ENCODE data around the gene RNF217. TPM values are rescaled to one million over a fixed set of nuclear protein-coding genes. Genes with fewer than 3 reads are reported as not detected.

The RNF217 gene
- total RNA-seq, 1 donor from 2014 or later = not detected

- intact Hi-C loops (cut with micrococcal nuclease) = no loop called here
- ChIA-PET CTCF (no interaction called here), POLR2A (no interaction called here)
- no peaks in the 10 kb centered on the region for H3K9me3 Mint-ChIP-seq
- H3K4me1 Mint-ChIP-seq = no peaks in the 10 kb centered on the region
- ATAC-seq (ENCODE audit: low read depth) = no peak
- no peaks in the 10 kb centered on the region for H3K36me3 Mint-ChIP-seq (ENCODE audit: low read depth)
- DNase-seq = no peak
- H3K27ac Mint-ChIP-seq = no peak overlapping the region
- no peaks in the 10 kb centered on the region for H3K27me3 Mint-ChIP-seq
- TF ChIP-seq CTCF (IDR thresholded peaks at IDR 0.05) = no peak
- no peak overlapping the region for H3K4me3 Mint-ChIP-seq
Observed at GRCh38 chr6:124989136-124989983, 27.1 kb downstream of the RNF217 start.

DNA sequence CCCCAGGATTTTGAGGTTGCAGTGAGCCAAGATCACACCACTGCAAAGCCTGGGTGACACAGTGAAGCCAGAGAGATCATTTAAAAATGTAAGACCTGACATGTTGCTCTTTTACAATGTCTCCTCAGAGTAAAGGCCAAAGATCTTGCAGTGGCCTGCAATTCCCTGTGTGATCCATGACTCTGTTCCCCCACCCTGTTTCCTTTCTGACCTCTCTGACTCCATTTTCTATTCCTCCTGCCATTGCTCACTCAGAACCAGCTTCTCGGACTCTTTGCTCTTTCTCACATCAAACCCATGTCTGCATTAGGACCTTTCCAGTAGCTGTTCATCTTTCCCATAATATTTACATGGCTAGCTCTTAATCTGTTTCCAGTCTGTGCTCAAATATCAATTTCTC, 28.8 kb downstream of the RNF217 start:
- no peak overlapping the region for H3K4me3 Mint-ChIP-seq
- H3K9me3 Mint-ChIP-seq = no peaks in the 10 kb centered on the region
- ChIA-PET POLR2A (no interaction called here), CTCF (no interaction called here)
- DNase-seq (no peak), ATAC-seq (ENCODE audit: low read depth) (no peak)
- intact Hi-C loops (cut with micrococcal nuclease) = no loop called here
- H3K36me3 Mint-ChIP-seq (ENCODE audit: low read depth) = no peaks in the 10 kb centered on the region
- H3K27ac Mint-ChIP-seq = no peak overlapping the region
- TF ChIP-seq CTCF (IDR thresholded peaks at IDR 0.05) = no peak
- H3K27me3 Mint-ChIP-seq = no peaks in the 10 kb centered on the region
- no peaks in the 10 kb centered on the region for H3K4me1 Mint-ChIP-seq

GRCh38 chr6:124991764-124992295, 29.6 kb downstream of the RNF217 start:
- H3K27ac Mint-ChIP-seq = no peak overlapping the region
- no peaks in the 10 kb centered on the region for H3K4me1 Mint-ChIP-seq
- H3K27me3 Mint-ChIP-seq = no peaks in the 10 kb centered on the region
- ChIA-PET CTCF (no interaction called here), POLR2A (no interaction called here)
- no peak for TF ChIP-seq CTCF (IDR thresholded peaks at IDR 0.05)
- H3K36me3 Mint-ChIP-seq (ENCODE audit: low read depth) = no peaks in the 10 kb centered on the region
- ATAC-seq (ENCODE audit: low read depth) (no peak), DNase-seq (no peak)
- intact Hi-C loops (cut with micrococcal nuclease) = no loop called here
- no peak overlapping the region for H3K4me3 Mint-ChIP-seq
- H3K9me3 Mint-ChIP-seq = no peaks in the 10 kb centered on the region

DNA sequence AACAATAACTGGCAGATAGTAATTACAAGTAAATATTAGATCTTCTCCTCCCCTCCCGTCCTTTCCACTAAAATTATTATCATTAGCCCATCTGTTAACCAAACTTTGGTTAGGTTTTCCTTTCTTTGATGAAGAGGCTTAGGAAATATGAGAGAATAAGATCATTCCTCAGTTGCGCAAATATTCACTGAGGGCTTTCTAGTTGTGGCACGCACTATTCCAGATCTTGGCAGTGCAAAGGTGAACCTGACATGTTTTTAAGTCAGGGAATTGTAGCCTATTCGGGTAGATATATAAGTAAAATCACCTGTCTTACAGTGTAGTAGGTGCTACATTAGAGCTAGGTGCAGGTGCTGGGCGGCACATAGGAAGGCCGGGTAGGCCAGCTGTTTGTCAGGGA, 31.1 kb downstream of the RNF217 start:
- H3K27me3 Mint-ChIP-seq = no peaks in the 10 kb centered on the region
- no peak overlapping the region for H3K4me3 Mint-ChIP-seq
- H3K27ac Mint-ChIP-seq = no peak overlapping the region
- H3K36me3 Mint-ChIP-seq (ENCODE audit: low read depth) = no peaks in the 10 kb centered on the region
- ChIA-PET CTCF (no interaction called here), POLR2A (no interaction called here)
- intact Hi-C loops (cut with micrococcal nuclease) = no loop called here
- H3K9me3 Mint-ChIP-seq = no peaks in the 10 kb centered on the region
- TF ChIP-seq CTCF (IDR thresholded peaks at IDR 0.05) = no peak
- H3K4me1 Mint-ChIP-seq = no peaks in the 10 kb centered on the region
- ATAC-seq (ENCODE audit: low read depth) (no peak), DNase-seq (no peak)

- Mint-ChIP-seq H3K4me1 (no peaks in the 10 kb centered on the region), H3K9me3 (no peaks in the 10 kb centered on the region), H3K36me3 (ENCODE audit: low read depth) (no peaks in the 10 kb centered on the region), H3K27ac (no peak overlapping the region), H3K4me3 (no peak overlapping the region), H3K27me3 (no peaks in the 10 kb centered on the region)
- DNase-seq (no peak), ATAC-seq (ENCODE audit: low read depth) (no peak)
- TF ChIP-seq CTCF (IDR thresholded peaks at IDR 0.05) = no peak
- intact Hi-C loops (cut with micrococcal nuclease) = no loop called here
- CTCF ChIA-PET = no interaction called here
- POLR2A ChIA-PET = no interaction called here
Observed at GRCh38 chr6:124994648-124995047, 32.4 kb downstream of the RNF217 start.

Data from activated B cell treated with CpG ODN at 0.5 μM for 24 hours (primary cell).